ENCODE measurements around the gene HINFP.

The HINFP gene

GRCh38 chr11:119114351-119114750, 7.0 kb upstream of the HINFP start:
- TF ChIP-seq CTCF (conservative IDR thresholded peaks at IDR 0.05): no peak
- TF ChIP-seq ZFX (IDR thresholded peaks at IDR 0.05): no peak
- H3K27ac ChIP-seq: no peak overlapping the region

- H3K27ac ChIP-seq: no peak overlapping the region
- TF ChIP-seq CTCF (conservative IDR thresholded peaks at IDR 0.05): no peak
- TF ChIP-seq ZFX (IDR thresholded peaks at IDR 0.05): no peak
These were observed 5.7 kb upstream of the HINFP start for GRCh38 chr11:119115484-119116234.

- no peak for TF ChIP-seq ZFX (IDR thresholded peaks at IDR 0.05)
- no peak for TF ChIP-seq CTCF (conservative IDR thresholded peaks at IDR 0.05)
- H3K27ac ChIP-seq: no peak overlapping the region
These were observed 5.2 kb upstream of the HINFP start for GRCh38 chr11:119116235-119116594.

- TF ChIP-seq ZFX (IDR thresholded peaks at IDR 0.05) (no peak), CTCF (conservative IDR thresholded peaks at IDR 0.05) (no peak)
- H3K27ac ChIP-seq: no peak overlapping the region
These were observed 4.8 kb upstream of the HINFP start for GRCh38 chr11:119116601-119117000.

GRCh38 chr11:119117004-119117706, 4.2 kb upstream of the HINFP start:
- TF ChIP-seq CTCF (conservative IDR thresholded peaks at IDR 0.05) (no peak), ZFX (IDR thresholded peaks at IDR 0.05) (no peak)
- no peak overlapping the region for H3K27ac ChIP-seq

GRCh38 chr11:119118227-119118626, 3.2 kb upstream of the HINFP start:
- no peak overlapping the region for H3K27ac ChIP-seq
- TF ChIP-seq CTCF (conservative IDR thresholded peaks at IDR 0.05) (no peak), ZFX (IDR thresholded peaks at IDR 0.05) (no peak)

GRCh38 chr11:119118946-119119345, 2.4 kb upstream of the HINFP start:
- no peak overlapping the region for H3K27ac ChIP-seq
- TF ChIP-seq ZFX (IDR thresholded peaks at IDR 0.05) (no peak), CTCF (conservative IDR thresholded peaks at IDR 0.05) (no peak)

Measured in C4-2B (cell line).